Natural killer cell (primary cell): ENCODE measurements around the gene HS6ST3. TPM values are rescaled to one million over a fixed set of nuclear protein-coding genes. Genes with fewer than 3 reads are reported as not detected.

Experiments used
- ATAC-seq, 3 donors: fragments of 150-1000 bp in 2 of 3; fragments of 200-7000 bp in 1 of 3; cut with Tn5 transposase; 1 replicate in 1 of 3; 2 replicates in 2 of 3; pipeline ENCODE4 v1.10.0; 2021; ENCODE audit warnings: mild to moderate bottlenecking in 2 of 3, moderate library complexity in 2 of 3
- DNase-seq, 2 donors: peaks; one replicate each; pipeline versions ENCODE4 v3.0.0 to v3.0.0-alpha.2; 2013 to 2021; ENCODE audit warnings: mixed read lengths in 1 of 2
- H3K27ac ChIP-seq: one replicate; pipeline ENCODE4 v1.5.1; 2013; ENCODE audit warnings: mild to moderate bottlenecking, low read length
- H3K27me3 ChIP-seq: one replicate; pipeline ENCODE4 v1.6.1; 2013; ENCODE audit warnings: low read length; ENCODE audit not compliant: control insufficient read depth, insufficient read depth
- H3K36me3 ChIP-seq: one replicate; pipeline ENCODE4 v1.6.1; 2013; ENCODE audit warnings: low read length; ENCODE audit not compliant: control insufficient read depth, insufficient read depth
- H3K4me1 ChIP-seq: one replicate; pipeline ENCODE4 v1.6.1; 2013; ENCODE audit warnings: low read length; ENCODE audit not compliant: control insufficient read depth, insufficient read depth
- H3K4me3 ChIP-seq: one replicate; pipeline ENCODE4 v1.5.1; 2013; ENCODE audit warnings: low read length
- H3K9me3 ChIP-seq: one replicate; pipeline ENCODE4 v1.6.1; 2013; ENCODE audit warnings: low read length; ENCODE audit not compliant: control insufficient read depth, insufficient read depth
- H3K27ac Mint-ChIP-seq, 2 donors: one replicate each; pipeline ENCODE4 v1.8.0; 2022; ENCODE audit warnings: mild to moderate bottlenecking in 2 of 2, mixed read lengths in 2 of 2, moderate library complexity in 1 of 2
- H3K27me3 Mint-ChIP-seq, 2 donors: one replicate each; pipeline ENCODE4 v1.8.0; 2022; ENCODE audit warnings: low read depth in 2 of 2, mixed read lengths in 2 of 2
- H3K36me3 Mint-ChIP-seq: one replicate; pipeline ENCODE4 v1.8.0; 2022; ENCODE audit warnings: mixed read lengths
- H3K4me1 Mint-ChIP-seq, 2 donors: one replicate each; pipeline ENCODE4 v1.8.0; 2022; ENCODE audit warnings: mixed read lengths in 2 of 2
- H3K4me3 Mint-ChIP-seq: one replicate; pipeline ENCODE4 v1.8.0; 2022; ENCODE audit warnings: mild to moderate bottlenecking, moderate library complexity, mixed read lengths
- H3K9me3 Mint-ChIP-seq, 2 donors: one replicate each; pipeline ENCODE4 v1.8.0; 2022; ENCODE audit warnings: mixed read lengths in 2 of 2
- CTCF ChIP-seq: fragments of 200-600 bp; IDR thresholded peaks from one replicate; pipeline ENCODE4 v1.8.0; 2022; ENCODE audit warnings: antibody characterized with exemption
- WGBS: methylation state at CpG from one replicate; pipeline ENCODE4 v1.1.7; 2013; ENCODE audit warnings: missing lambda C conversion rate; ENCODE audit not compliant: insufficient coverage; 5-methylcytosine and 5-hydroxymethylcytosine counted together
- intact Hi-C: fragments of 100-400 bp; cut with micrococcal nuclease; formaldehyde crosslinking; loops from one replicate; pipeline ENCODE4 v1.14.2; 2022
- total RNA-seq, 4 donors: library from RNA; stranded (reverse); fragments of 120-200 nt in 1 of 4; gene quantifications; one replicate each; pipeline versions ENCODE4 v1.2.3 to v1.2.4, GENCODE V29; 2013 to 2022

The HS6ST3 gene
- total RNA-seq, 3 donors from 2014 or later (not counting 1 experiment from before 2014, with no cell fraction given), result not detected

DNA sequence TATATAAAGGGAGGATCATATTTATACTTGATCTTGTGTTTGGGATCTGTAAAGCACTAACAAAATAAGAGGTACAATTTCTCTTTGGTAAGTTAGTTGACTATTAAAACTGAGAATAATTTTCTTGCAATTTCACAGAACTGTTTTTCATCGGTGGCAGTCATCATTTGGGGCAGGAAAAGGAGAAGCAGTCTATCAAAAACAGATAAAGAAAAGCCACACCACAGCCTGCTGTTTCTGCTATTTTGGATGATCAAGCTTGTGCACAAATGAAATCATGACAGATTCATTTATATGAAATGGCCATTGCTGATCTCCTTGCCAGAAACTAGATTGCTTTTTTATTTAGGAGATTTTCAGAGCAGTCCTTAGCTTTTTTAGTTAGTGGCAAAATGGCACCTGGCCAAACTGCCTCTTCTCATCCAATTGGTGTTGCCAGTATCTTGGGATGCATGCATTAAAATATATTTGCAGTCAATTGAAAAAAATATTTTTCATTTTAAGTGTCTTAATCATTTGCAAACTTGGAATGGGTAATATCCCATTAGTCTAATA, 326.0 kb downstream of the HS6ST3 start:
- peaks cover 5 to 17% of the 10 kb centered on the region in 2 donors for H3K9me3 Mint-ChIP-seq

GRCh38 chr13:96417939-96418685, 328.2 kb downstream of the HS6ST3 start:
- no peaks in the 10 kb centered on the region for H3K36me3 Mint-ChIP-seq
- no peak overlapping the region for H3K4me3 Mint-ChIP-seq
- ATAC-seq (no peak), DNase-seq (no peak)
- Histone ChIP-seq H3K27ac (no peak overlapping the region), H3K4me3 (no peak overlapping the region), H3K27me3 (no peaks in the 10 kb centered on the region), H3K36me3 (no peaks in the 10 kb centered on the region), H3K4me1 (no peaks in the 10 kb centered on the region), H3K9me3 (no peaks in the 10 kb centered on the region)
- no peaks in the 10 kb centered on the region for H3K4me1 Mint-ChIP-seq
- H3K9me3 Mint-ChIP-seq, result peaks cover 4 to 12% of the 10 kb centered on the region in 2 donors
- no peak for TF ChIP-seq CTCF
- 90% methylated on average over 5 of the region's 6 CpGs for WGBS
- intact Hi-C loops, result no loop called here
- H3K27me3 Mint-ChIP-seq, result no peaks in the 10 kb centered on the region
- no peak overlapping the region for H3K27ac Mint-ChIP-seq

More for the DNA sequence above, 326.0 kb downstream of the HS6ST3 start:
- H3K4me1 Mint-ChIP-seq, result no peaks in the 10 kb centered on the region
- Histone ChIP-seq H3K4me1 (no peaks in the 10 kb centered on the region), H3K27ac (no peak overlapping the region), H3K4me3 (no peak overlapping the region), H3K9me3 (no peaks in the 10 kb centered on the region), H3K27me3 (no peaks in the 10 kb centered on the region), H3K36me3 (no peaks in the 10 kb centered on the region)
- TF ChIP-seq CTCF, result no peak
- intact Hi-C loops, result no loop called here
- DNase-seq (no peak), ATAC-seq (no peak)
- no peak overlapping the region for H3K4me3 Mint-ChIP-seq
- 0% methylated on average over 1 of the region's 1 CpG for WGBS
- H3K27me3 Mint-ChIP-seq, result no peaks in the 10 kb centered on the region
- no peak overlapping the region for H3K27ac Mint-ChIP-seq
- no peaks in the 10 kb centered on the region for H3K36me3 Mint-ChIP-seq

- Mint-ChIP-seq H3K36me3 (no peaks in the 10 kb centered on the region), H3K4me1 (no peaks in the 10 kb centered on the region), H3K27ac (no peak overlapping the region), H3K4me3 (no peak overlapping the region), H3K9me3 (peaks cover 4 to 15% of the 10 kb centered on the region in 2 donors), H3K27me3 (no peaks in the 10 kb centered on the region)
- DNase-seq (no peak), ATAC-seq (no peak)
- intact Hi-C loops, result no loop called here
- TF ChIP-seq CTCF, result no peak
- H3K4me3 ChIP-seq, result no peak overlapping the region
- no peaks in the 10 kb centered on the region for H3K36me3 ChIP-seq
- H3K4me1 ChIP-seq, result no peaks in the 10 kb centered on the region
- H3K27ac ChIP-seq, result no peak overlapping the region
- no peaks in the 10 kb centered on the region for H3K27me3 ChIP-seq
- H3K9me3 ChIP-seq, result peaks cover 3% of the 10 kb centered on the region
Observed at GRCh38 chr13:96421314-96421713, 331.4 kb downstream of the HS6ST3 start.
